Adrenal gland (tissue), 12 donors: ENCODE measurements around the gene TMEM132D. TPM values are rescaled to one million over a fixed set of nuclear protein-coding genes. Genes with fewer than 3 reads are reported as not detected.

Experiments used
- DNase-seq, 7 donors: peaks; one replicate each; pipeline ENCODE4 v3.0.0-alpha.2; 2019 to 2020
- H3K27ac ChIP-seq, 5 donors: fragments of 200-600 bp; sonication (generic) in 4 of 5; 1 replicate in 3 of 5; 2 replicates in 2 of 5; pipeline versions ENCODE4 v1.5.1 to v1.8.0; 2016 to 2020; ENCODE audit warnings: mild to moderate bottlenecking in 1 of 5
- H3K27me3 ChIP-seq: fragments of 200-600 bp; 2 replicates; pipeline ENCODE4 v1.8.0; 2021
- H3K36me3 ChIP-seq, 2 donors: fragments of 200-600 bp; replicated peaks in 1 of 2; 1 replicate in 1 of 2; 2 replicates in 1 of 2; pipeline versions ENCODE4 v1.5.1 to v1.8.0; 2018 to 2022
- H3K4me1 ChIP-seq, 2 donors: fragments of 200-600 bp; replicated peaks in 1 of 2; 1 replicate in 1 of 2; 2 replicates in 1 of 2; pipeline versions ENCODE4 v1.5.1 to v1.8.0; 2018 to 2021
- H3K4me3 ChIP-seq, 4 donors: fragments of 200-600 bp; sonication (generic) in 3 of 4; one replicate each; pipeline ENCODE4 v1.5.1; 2016 to 2018
- H3K9me3 ChIP-seq, 3 donors: fragments of 200-600 bp; sonication (generic) in 1 of 3; replicated peaks in 1 of 3; 1 replicate in 2 of 3; 2 replicates in 1 of 3; pipeline versions ENCODE4 v1.5.1 to v1.8.0; 2016 to 2021
- CTCF ChIP-seq, 6 experiments: fragments of 450-650 bp in 4 of 6; fragments of 200-600 bp in 2 of 6; sonication (generic) in 1 of 6; IDR thresholded peaks; 1 replicate in 5 of 6; 2 replicates in 1 of 6; pipeline versions ENCODE4 v1.5.1 to v1.8.0; 2016 to 2021; ENCODE audit warnings: antibody characterized with exemption in 6 of 6, mild to moderate bottlenecking in 2 of 6, moderate library complexity in 1 of 6
- POLR2A ChIP-seq, 2 donors: fragments of 450-650 bp; IDR thresholded peaks; one replicate each; pipeline ENCODE4 v1.6.1; 2017; ENCODE audit warnings: antibody characterized with exemption in 2 of 2, mild to moderate bottlenecking in 2 of 2, moderate library complexity in 1 of 2
- WGBS, 4 donors: extraction: QIAGEN DNeasy Blood & Tissue Kit in 2 of 4; methylation state at CpG; one replicate each; pipeline versions ENCODE4 v1.1.5 to v1.1.7; 2013 to 2017; 5-methylcytosine and 5-hydroxymethylcytosine counted together
- intact Hi-C, 2 donors: fragments of 100-400 bp; cut with DNase I; formaldehyde crosslinking; loops; one replicate each; pipeline versions ENCODE4 v1.14.1 to v1.15.0; 2022 to 2023
- polyA plus RNA-seq, 3 donors: library from polyadenylated mRNA; stranded (reverse); fragments of 200-250 nt in 2 of 3; fragments of 350-450 nt in 1 of 3; fragmentation: Illumina TruSeq in 1 of 3; extraction: RNeasy Lipid Tissue Mini Kit (QIAGEN cat#74804) in 1 of 3; gene quantifications; one replicate each; pipeline ENCODE4 v1.2.3, GENCODE V29; 2013 to 2014
- total RNA-seq, 9 donors: library from RNA; depleted of rRNA in 4 of 9; stranded (reverse); fragments of >200 nt in 4 of 9; fragments of 120-200 nt in 1 of 9; fragmentation: NEBNext Ultra II Directional in 1 of 9; extraction: Animal tissue kit (Norgen Biotek cat#: 25700) in 1 of 9; gene quantifications; one replicate each; pipeline versions ENCODE4 v1.1.0 to v1.2.4, GENCODE V29; 2013 to 2023
- donor health status: healthy with polysubstance abuse.
- donor health status: Bipolar disorder and iron deficiency.
- donor health status: DM: yes; HTN: yes; CAD: no.
- donor health status: DM: no; HTN: no; CAD: no.
- donor health status: DM: no; HTN: no; CAD: no.
- donor health status: DM: yes; HTN: yes; CAD: no.

Gene TMEM132D
- total and polyA plus RNA-seq, 12 donors, result 0.03 to 0.83 (median 0.35) TPM; not detected in 8

- no peaks in the 10 kb centered on the region for H3K9me3 ChIP-seq
- H3K27ac ChIP-seq, result no peak overlapping the region
- TF ChIP-seq POLR2A (IDR thresholded peaks at IDR 0.05) (no peak), CTCF (IDR thresholded peaks at IDR 0.05) (no peak)
- H3K27me3 ChIP-seq, result no peaks in the 10 kb centered on the region
- intact Hi-C loops, result no loop called here
- no peak overlapping the region for H3K4me3 ChIP-seq
- DNase-seq, result no peak
- no peaks in the 10 kb centered on the region for H3K36me3 ChIP-seq
- 40 to 50% (median 44%) methylated on average over 7 of the region's 7 CpGs for whole genome bisulfite sequencing, 4 donors
- H3K4me1 ChIP-seq, result no peaks in the 10 kb centered on the region
These were observed 564.5 kb downstream of the TMEM132D start for GRCh38 chr12:129339336-129339735.

- H3K9me3 ChIP-seq, result no peaks in the 10 kb centered on the region
- H3K36me3 ChIP-seq, result no peaks in the 10 kb centered on the region
- DNase-seq, result no peak
- TF ChIP-seq POLR2A (IDR thresholded peaks at IDR 0.05) (no peak), CTCF (IDR thresholded peaks at IDR 0.05) (no peak)
- H3K4me1 ChIP-seq, result no peaks in the 10 kb centered on the region
- WGBS, 4 donors, result 87 to 92% (median 89%) methylated on average over 11 to 17 of the region's 17 CpGs
- no peak overlapping the region for H3K4me3 ChIP-seq
- H3K27ac ChIP-seq, result no peak overlapping the region
- intact Hi-C loops, result no loop called here
- H3K27me3 ChIP-seq, result no peaks in the 10 kb centered on the region
These were observed 566.4 kb downstream of the TMEM132D start for GRCh38 chr12:129337413-129337812.

DNA sequence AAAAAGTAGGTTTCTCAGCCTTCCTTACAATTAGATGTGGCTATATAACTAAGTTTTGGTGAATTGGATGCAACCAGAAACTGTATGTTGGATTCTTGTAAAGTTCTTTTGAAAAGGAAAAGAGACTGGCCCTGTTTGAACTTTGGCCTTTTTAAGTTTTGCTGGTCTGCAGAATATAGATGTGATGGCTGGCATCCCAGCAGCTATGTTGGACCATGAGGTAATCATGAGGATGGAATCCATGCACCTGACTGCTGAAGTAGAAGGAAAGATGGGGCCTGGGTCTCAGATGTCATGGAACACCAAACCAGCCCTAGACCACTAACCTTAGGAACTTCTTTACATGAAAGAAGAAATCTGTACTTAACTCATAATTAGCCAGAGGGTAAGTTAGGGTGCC, 568.1 kb downstream of the TMEM132D start:
- no peaks in the 10 kb centered on the region for H3K9me3 ChIP-seq
- intact Hi-C loops, result no loop called here
- TF ChIP-seq POLR2A (IDR thresholded peaks at IDR 0.05), result no peak
- TF ChIP-seq CTCF (IDR thresholded peaks at IDR 0.05), result no peak
- no peak overlapping the region for H3K27ac ChIP-seq
- no peak overlapping the region for H3K4me3 ChIP-seq
- H3K4me1 ChIP-seq, result no peaks in the 10 kb centered on the region
- no peaks in the 10 kb centered on the region for H3K36me3 ChIP-seq
- no peak for DNase-seq
- no peaks in the 10 kb centered on the region for H3K27me3 ChIP-seq

- no peaks in the 10 kb centered on the region for H3K27me3 ChIP-seq
- no peak for DNase-seq
- H3K9me3 ChIP-seq, result no peaks in the 10 kb centered on the region
- TF ChIP-seq CTCF (IDR thresholded peaks at IDR 0.05) (no peak), POLR2A (IDR thresholded peaks at IDR 0.05) (no peak)
- H3K27ac ChIP-seq, result no peak overlapping the region
- WGBS, 4 donors, result 80 to 92% (median 87%) methylated on average over 2 of the region's 2 CpGs
- intact Hi-C loops, result no loop called here
- no peak overlapping the region for H3K4me3 ChIP-seq
- no peaks in the 10 kb centered on the region for H3K36me3 ChIP-seq
- H3K4me1 ChIP-seq, result no peaks in the 10 kb centered on the region
These were observed 571.5 kb downstream of the TMEM132D start for GRCh38 chr12:129332286-129332685.
